H1 (cell line): Measurements from ENCODE around the gene ABCF3. TPM values are rescaled to one million over a fixed set of nuclear protein-coding genes. Genes with fewer than 3 reads are reported as not detected.
A peak's percentile ranks its signal among the peaks of the same experiment; 100 is the strongest.

Experiments used
- CTCF ChIA-PET: fragments of 300-600 bp; sonication (Branson Sonifier 250); formaldehyde crosslinking; loops from one replicate; lab custom pipeline; 2021; ENCODE audit not compliant: partially characterized antibody; lab: Charles Lee
- POLR2A ChIA-PET: fragments of 300-600 bp; sonication (Branson Sonifier 250); formaldehyde crosslinking; loops from one replicate; lab custom pipeline; 2021; ENCODE audit warnings: inconsistent platforms; ENCODE audit not compliant: partially characterized antibody; lab: Charles Lee
- DNase-seq, 2 experiments: peaks; one replicate each; pipeline versions ENCODE4 v3.0.0 to v3.0.0-alpha.2; 2010 to 2022; ENCODE audit warnings: low spot score in 2 of 2, low read depth in 1 of 2, mixed read lengths in 1 of 2
- FAIRE-seq: peaks from 2 replicates; lab custom pipeline; 2011; peaks lifted over from hg19 to GRCh38; lab: Jason Lieb, UNC
- H2AFZ ChIP-seq: 2 replicates; pipeline ENCODE4 v1.8.1; 2012; ENCODE audit warnings: low read length, inconsistent platforms
- H2AK5ac ChIP-seq: 2 replicates; pipeline ENCODE4 v1.6.1; 2013; ENCODE audit warnings: low read depth, low read length
- H2BK120ac ChIP-seq: replicated peaks from 2 replicates; pipeline ENCODE3; 2013; ENCODE audit warnings: low read depth, low read length, inconsistent platforms
- H2BK12ac ChIP-seq: 2 replicates; pipeline ENCODE4 v1.6.1; 2013; ENCODE audit warnings: low read depth, low read length
- H2BK15ac ChIP-seq: 2 replicates; pipeline ENCODE4 v1.6.1; 2013; ENCODE audit warnings: low read length
- H2BK20ac ChIP-seq: 2 replicates; pipeline ENCODE4 v1.6.1; 2013; ENCODE audit warnings: low read length
- H2BK5ac ChIP-seq: 2 replicates; pipeline ENCODE4 v1.6.1; 2013; ENCODE audit warnings: low read depth, low read length
- H3K14ac ChIP-seq: 2 replicates; pipeline ENCODE4 v1.6.1; 2013; ENCODE audit warnings: inconsistent platforms; ENCODE audit not compliant: insufficient read length
- H3K18ac ChIP-seq: 2 replicates; pipeline ENCODE4 v1.6.1; 2013; ENCODE audit warnings: low read length; ENCODE audit errors: extremely low read depth
- H3K23ac ChIP-seq: 2 replicates; pipeline ENCODE4 v1.6.1; 2013; ENCODE audit warnings: inconsistent platforms; ENCODE audit not compliant: insufficient read length
- H3K23me2 ChIP-seq: 2 replicates; pipeline ENCODE4 v1.6.1; 2013; ENCODE audit warnings: low read depth, low read length
- H3K27ac ChIP-seq: 2 replicates; pipeline ENCODE4 v1.6.1; 2011; ENCODE audit warnings: low read depth, low read length, inconsistent platforms
- H3K27me3 ChIP-seq, 4 experiments: replicated peaks in 1 of 4; 1 replicate in 1 of 4; 2 replicates in 3 of 4; pipeline versions ENCODE4 v1.6.1 to v1.8.1; 2011 to 2013; ENCODE audit warnings: low read length in 3 of 4, mild to moderate bottlenecking in 3 of 4, inconsistent platforms in 2 of 4, mixed read lengths in 2 of 4, moderate library complexity in 1 of 4; ENCODE audit not compliant: control insufficient read depth in 3 of 4, insufficient read depth in 3 of 4; ENCODE audit errors: extremely low read depth in 1 of 4
- H3K36me3 ChIP-seq, 4 experiments: 2 replicates each; pipeline versions ENCODE4 v1.6.1 to v1.8.1; 2011 to 2013; ENCODE audit warnings: mild to moderate bottlenecking in 4 of 4, low read length in 3 of 4, moderate library complexity in 2 of 4, control low read depth in 1 of 4, inconsistent platforms in 1 of 4; ENCODE audit not compliant: insufficient read depth in 4 of 4, control insufficient read depth in 2 of 4
- H3K4ac ChIP-seq: replicated peaks from 2 replicates; pipeline ENCODE3; 2013; ENCODE audit warnings: low read length, low read depth, mixed read lengths, inconsistent platforms; ENCODE audit not compliant: insufficient read length
- H3K4me1 ChIP-seq, 4 experiments: replicated peaks in 1 of 4; 1 replicate in 1 of 4; 2 replicates in 3 of 4; pipeline versions ENCODE4 v1.6.1 to v1.8.1; 2011 to 2013; ENCODE audit warnings: low read length in 3 of 4, inconsistent platforms in 2 of 4, mixed read lengths in 1 of 4; ENCODE audit not compliant: insufficient read depth in 4 of 4, control insufficient read depth in 3 of 4
- H3K4me2 ChIP-seq, 2 experiments: 2 replicates each; pipeline versions ENCODE4 v1.6.1 to v1.8.1; 2011 to 2013; ENCODE audit warnings: low read depth in 2 of 2, low read length in 2 of 2, control low read depth in 1 of 2, inconsistent platforms in 1 of 2, mild to moderate bottlenecking in 1 of 2; ENCODE audit not compliant: insufficient read depth in 1 of 2
- H3K4me3 ChIP-seq, 4 experiments: fragments of 200-600, 300-600 bp in 1 of 4; sonication (generic), shearing (Covaris generic), sonication (Bioruptor Twin) in 1 of 4; 2 replicates each; pipeline versions ENCODE4 v1.5.1 to v1.8.1; 2011 to 2016; ENCODE audit warnings: low read length in 4 of 4, low read depth in 3 of 4, control low read depth in 2 of 4, inconsistent platforms in 2 of 4, mild to moderate bottlenecking in 2 of 4, mixed read lengths in 1 of 4, moderate library complexity in 1 of 4; ENCODE audit not compliant: insufficient read depth in 2 of 4; ENCODE audit errors: extremely low read depth in 1 of 4
- H3K56ac ChIP-seq: replicated peaks from 2 replicates; pipeline ENCODE3; 2013; ENCODE audit warnings: low read depth, mild to moderate bottlenecking, mixed read lengths, low read length, inconsistent platforms; ENCODE audit not compliant: insufficient read length
- H3K79me1 ChIP-seq: 2 replicates; pipeline ENCODE4 v1.6.1; 2013; ENCODE audit warnings: low read depth, low read length, control low read depth
- H3K79me2 ChIP-seq, 2 experiments: 2 replicates each; pipeline versions ENCODE4 v1.6.1 to v1.8.1; 2012 to 2013; ENCODE audit warnings: low read length in 2 of 2, mild to moderate bottlenecking in 2 of 2, inconsistent platforms in 1 of 2; ENCODE audit not compliant: insufficient read depth in 2 of 2, control insufficient read depth in 1 of 2
- H3K9ac ChIP-seq, 4 experiments: replicated peaks in 1 of 4; 1 replicate in 1 of 4; 2 replicates in 3 of 4; pipeline versions ENCODE4 v1.6.1 to v1.8.1; 2011 to 2013; ENCODE audit warnings: low read depth in 3 of 4, low read length in 3 of 4, control low read depth in 2 of 4, mild to moderate bottlenecking in 2 of 4, moderate library complexity in 2 of 4, inconsistent platforms in 1 of 4; ENCODE audit errors: extremely low read depth in 1 of 4
- H3K9me3 ChIP-seq, 2 experiments: 2 replicates each; pipeline versions ENCODE4 v1.6.1 to v1.8.1; 2012 to 2013; ENCODE audit warnings: mild to moderate bottlenecking in 2 of 2, moderate library complexity in 2 of 2, control low read depth in 1 of 2, inconsistent platforms in 1 of 2, low read depth in 1 of 2, low read length in 1 of 2, mixed read lengths in 1 of 2; ENCODE audit not compliant: insufficient read depth in 2 of 2
- H4K20me1 ChIP-seq, 2 experiments: replicated peaks in 1 of 2; 2 replicates each; pipeline versions ENCODE3 to v1.8.1; 2011 to 2013; ENCODE audit warnings: inconsistent platforms in 2 of 2, low read length in 2 of 2, mild to moderate bottlenecking in 1 of 2; ENCODE audit not compliant: insufficient read depth in 2 of 2, control insufficient read depth in 1 of 2
- H4K5ac ChIP-seq: 2 replicates; pipeline ENCODE4 v1.6.1; 2013; ENCODE audit warnings: low read length, low read depth, mixed read lengths, inconsistent platforms; ENCODE audit not compliant: insufficient read length
- H4K8ac ChIP-seq: 2 replicates; pipeline ENCODE4 v1.8.0; 2013; ENCODE audit warnings: mild to moderate bottlenecking, moderate library complexity, low read length, inconsistent platforms; ENCODE audit not compliant: insufficient read depth; ENCODE audit errors: extremely low read depth
- H4K91ac ChIP-seq: replicated peaks from 2 replicates; pipeline ENCODE3; 2013; ENCODE audit warnings: low read length, mixed read lengths, inconsistent platforms; ENCODE audit not compliant: insufficient read length
- ATF3 ChIP-seq: IDR thresholded peaks from 2 replicates; pipeline ENCODE4 v1.6.1; 2011; ENCODE audit warnings: low read depth, mild to moderate bottlenecking, low read length; ENCODE audit not compliant: insufficient read depth
- GTF2F1 ChIP-seq: IDR thresholded peaks from 2 replicates; pipeline ENCODE4 v1.6.1; 2012; ENCODE audit warnings: low read depth, low read length, improper control_type of control experiment, borderline replicate concordance
- JUN ChIP-seq: IDR thresholded peaks from 2 replicates; pipeline ENCODE4 v1.6.1; 2011; ENCODE audit warnings: low read depth, mild to moderate bottlenecking, improper control_type of control experiment, low read length
- KDM1A ChIP-seq: fragments of 200-600, 300-600 bp; sonication (generic); IDR thresholded peaks from 2 replicates; pipeline ENCODE4 v1.7.1; 2016; ENCODE audit warnings: mild to moderate bottlenecking, low read length, borderline replicate concordance
- KDM4A ChIP-seq: IDR thresholded peaks from one replicate; pipeline ENCODE4 v1.7.1; 2012; ENCODE audit warnings: low read depth, mild to moderate bottlenecking, moderate library complexity, low read length, inconsistent platforms; ENCODE audit not compliant: severe bottlenecking
- POU5F1 ChIP-seq: IDR thresholded peaks from 2 replicates; pipeline ENCODE4 v1.6.1; 2011; ENCODE audit warnings: low read depth, mild to moderate bottlenecking, low read length, moderate library complexity
- RXRA ChIP-seq: IDR thresholded peaks from 2 replicates; pipeline ENCODE4 v1.6.1; 2011; ENCODE audit warnings: low read depth, mild to moderate bottlenecking, low read length, moderate library complexity; ENCODE audit not compliant: insufficient read depth
- SIRT6 ChIP-seq: IDR thresholded peaks from one replicate; pipeline ENCODE4 v1.7.1; 2012; ENCODE audit warnings: low read length, inconsistent platforms
- TAF7 ChIP-seq: optimal IDR thresholded peaks from 2 replicates; pipeline ENCODE3; 2011; ENCODE audit warnings: low read depth, mild to moderate bottlenecking, inconsistent platforms, low read length, moderate library complexity, borderline replicate concordance
- TBP ChIP-seq: IDR thresholded peaks from 2 replicates; pipeline ENCODE4 v1.6.1; 2011; ENCODE audit warnings: low read depth, low read length, improper control_type of control experiment
- WGBS, 2 experiments: shearing (Covaris generic) in 1 of 2; methylation state at CpG; one replicate each; pipeline versions ENCODE4 v1.1.6 to v1.1.7; 2013 to 2015; ENCODE audit warnings: low lambda C conversion rate in 2 of 2, mixed read lengths in 2 of 2, inconsistent platforms in 1 of 2, low coverage in 1 of 2, missing lambda C conversion rate in 1 of 2; ENCODE audit not compliant: insufficient replicate concordance in 2 of 2, insufficient coverage in 1 of 2, insufficient read length in 1 of 2; ENCODE audit errors: extremely low coverage in 1 of 2, missing lambda C conversion rate in 1 of 2; 5-methylcytosine and 5-hydroxymethylcytosine counted together
- polyA plus RNA-seq, 7 experiments: library from polyadenylated mRNA; depleted of rRNA in 3 of 7; stranded (reverse) in 5 of 7; unstranded in 2 of 7; fragments of >200 nt in 5 of 7; fragments of 200-250 nt in 2 of 7; gene quantifications; 1 replicate in 5 of 7; 2 replicates in 1 of 7; 4 replicates in 1 of 7; pipeline versions ENCODE4 v1.2.1 to v1.2.3, GENCODE V29; 2011 to 2013; ENCODE audit warnings: missing spikeins in 2 of 7, mixed read lengths in 2 of 7
- total RNA-seq: library from RNA; stranded (reverse); fragmentation: NEBNext Ultra II Directional; extraction: Animal tissue kit (Norgen Biotek cat#: 25700); gene quantifications from 2 replicates; pipeline ENCODE4 v1.2.1, GENCODE V29; 2021

The ABCF3 gene
- total and polyA plus RNA-seq, 2 of the 8 experiments (the other 6 are each of a cell fraction or from before 2014, with no cell fraction given) = 51.6 to 57.8 TPM

DNA sequence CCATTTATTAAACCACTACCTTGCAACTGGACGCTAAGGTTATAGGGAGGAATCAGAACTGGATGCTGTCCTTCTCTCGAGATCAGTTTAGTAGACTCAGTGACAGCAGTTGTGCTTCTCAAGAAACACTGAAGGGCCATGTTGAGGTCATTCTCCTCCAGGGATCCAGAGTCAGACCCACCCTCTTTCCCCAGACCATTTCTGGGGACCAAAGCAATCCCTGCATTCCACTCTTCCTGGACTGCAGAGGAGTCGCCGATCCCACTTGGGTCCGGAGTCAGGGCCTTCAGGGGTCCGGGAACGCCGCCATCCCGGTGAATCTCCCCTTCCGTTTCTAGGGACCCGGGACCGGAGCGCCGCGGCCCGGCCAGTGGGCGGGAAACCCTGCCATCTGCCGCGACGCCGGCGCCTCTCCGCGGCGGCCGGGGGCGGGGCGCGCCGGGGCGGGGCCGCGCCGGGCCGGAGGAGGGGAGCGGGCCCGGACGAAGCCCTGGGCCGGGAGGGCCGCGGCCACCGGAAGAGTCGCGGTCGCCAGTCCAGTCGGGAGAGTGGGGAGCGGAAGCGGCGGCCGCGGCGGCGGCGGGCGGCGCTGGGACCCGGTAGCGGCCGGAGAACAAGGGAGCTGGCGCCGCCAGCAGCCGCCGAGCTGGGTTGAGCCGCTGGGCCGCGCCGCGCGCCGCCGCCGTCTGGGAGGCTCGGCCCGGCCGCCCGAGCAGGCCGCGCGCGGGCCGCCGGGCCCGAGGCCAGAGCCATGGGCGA lies 30.9 kb upstream of the ABCF3 start, which contains the start of gene DVL3:
Gene DVL3 (plus strand): TSS at position 493 of the 759 bp plus-strand sequence. CDS start 259 bp downstream, at position 752.
- Histone ChIP-seq H3K27ac (peak within 1 kb of the TSS; percentile 62; the same call in 1 of the 2 replicates), H3K36me3 (no peaks in the 10 kb centered on the region), H2BK15ac (peak within 1 kb of the TSS; percentile 72; the same call in 1 of the 2 replicates), H3K14ac (no peak within 1 kb of the TSS), H4K91ac (peak within 1 kb of the TSS; percentile 89), H2BK120ac (peak within 1 kb of the TSS; percentile 92), H4K5ac (peak within 1 kb of the TSS; percentile 95), H3K56ac (peak within 1 kb of the TSS; percentile 85), H3K4me1 (peaks cover 2 to 9% (median 5%) of the 10 kb centered on the region in 4 experiments; a peak in 6 of 7 replicates), H3K18ac (peak within 1 kb of the TSS; percentile 97), H3K4ac (no peak within 1 kb of the TSS), H3K23ac (no peak within 1 kb of the TSS), H3K23me2 (peaks cover 16% of the 10 kb centered on the region), H2BK12ac (0 out of 2 replicates have a peak within 1 kb of the TSS, but pooled peaks have one; percentile 39), H3K27me3 (no peaks in the 10 kb centered on the region), H3K79me2 (peaks cover 18 to 28% of the 10 kb centered on the region in 2 experiments), H4K8ac (peak within 1 kb of the TSS; percentile 86; the same call in 1 of the 2 replicates), H2BK5ac (peak within 1 kb of the TSS; percentile 15; the same call in 1 of the 2 replicates), H3K9me3 (no peaks in the 10 kb centered on the region), H3K9ac (peak within 1 kb of the TSS; percentile 60 to 90 (median 67)), H2AK5ac (no peak within 1 kb of the TSS), H3K4me2 (peak within 1 kb of the TSS; percentile 96 to 98), H3K4me3 (peak within 1 kb of the TSS; percentile 93 to 99 (median 98)), H2BK20ac (no peak within 1 kb of the TSS), H4K20me1 (peaks cover 0 to 4% of the 10 kb centered on the region in 2 experiments), H3K79me1 (peaks cover 13% of the 10 kb centered on the region), H2AFZ (peak within 1 kb of the TSS; percentile 77)
- no peak for FAIRE-seq
- peak in 1 of 2 experiments; percentile 76 for DNase-seq
- 2% methylated on average over 30 of the region's 84 CpGs; no CpG with 5 or more reads in 1 of the 2 experiments for WGBS, 2 experiments
- ChIA-PET POLR2A (interaction anchor here (0.7 to 3.3 kb wide), 10 partner anchors 9 to 145 kb away, joined by 3 to 26 read pairs (median 8); partner anchors contain the start of genes AP2M1 and EIF2B5), CTCF (interaction anchor here (0.8 to 1.5 kb wide), 6 partner anchors 9 to 85 kb away, joined by 3 to 5 read pairs (median 3); no protein-coding TSS in a partner anchor)
- TF ChIP-seq KDM4A = no peak
- no peak for TF ChIP-seq GTF2F1
- no peak for TF ChIP-seq KDM1A
- TF ChIP-seq ATF3 = no peak
- TF ChIP-seq RXRA = no peak
- TF ChIP-seq TAF7 = peak; percentile 17
- TF ChIP-seq JUN = no peak
- no peak for TF ChIP-seq SIRT6
- TF ChIP-seq TBP = no peak
- no peak for TF ChIP-seq POU5F1
